NCI-H2196 treated with DMSO at 0.1 percent for 48 hours (cell line): ENCODE measurements around the gene LNX1.

ENCODE experiments used
- DNase-seq: peaks from one replicate; lab custom pipeline; 2025; ENCODE audit not compliant: unreplicated experiment; lab: John Stamatoyannopoulos, UW

The LNX1 gene

GRCh38 chr4:53591372-53591892 lies at the start of gene LNX1:
LNX1 (minus strand) TSS chr4:53591486; CDS start chr4:53574002, 17,484 bp downstream.
- DNase-seq = no peak

- no peak for DNase-seq
These were observed 49.5 kb upstream of the LNX1 start for GRCh38 chr4:53640576-53641453.

- no peak for DNase-seq
These were observed 47.6 kb upstream of the LNX1 start for GRCh38 chr4:53638919-53639318.

- DNase-seq = no peak
These were observed 46.1 kb upstream of the LNX1 start for GRCh38 chr4:53637348-53637747.

GRCh38 chr4:53635697-53636483 lies 44.6 kb upstream of the LNX1 start:
- DNase-seq = no peak

GRCh38 chr4:53633608-53634007 lies 42.3 kb upstream of the LNX1 start:
- DNase-seq = no peak

- no peak for DNase-seq
These were observed 38.0 kb upstream of the LNX1 start for GRCh38 chr4:53629296-53629695.

- no peak for DNase-seq
These were observed 35.2 kb upstream of the LNX1 start for GRCh38 chr4:53626491-53626890.

GRCh38 chr4:53625888-53626287 lies 34.6 kb upstream of the LNX1 start:
- no peak for DNase-seq

- no peak for DNase-seq
These were observed 31.5 kb upstream of the LNX1 start for GRCh38 chr4:53622739-53623151.

- no peak for DNase-seq
These were observed 29.7 kb upstream of the LNX1 start for GRCh38 chr4:53620956-53621355.

GRCh38 chr4:53619431-53619830 lies 28.1 kb upstream of the LNX1 start:
- no peak for DNase-seq

GRCh38 chr4:53618321-53618720 lies 27.0 kb upstream of the LNX1 start:
- DNase-seq = no peak

- DNase-seq = no peak
These were observed 25.9 kb upstream of the LNX1 start for GRCh38 chr4:53617101-53617680.

- no peak for DNase-seq
These were observed 24.9 kb upstream of the LNX1 start for GRCh38 chr4:53616219-53616618.

GRCh38 chr4:53614591-53614990 lies 23.3 kb upstream of the LNX1 start:
- no peak for DNase-seq

- no peak for DNase-seq
These were observed 22.1 kb upstream of the LNX1 start for GRCh38 chr4:53613428-53613827.

GRCh38 chr4:53608649-53609048 lies 17.4 kb upstream of the LNX1 start:
- DNase-seq = no peak

- DNase-seq = no peak
These were observed 17.0 kb upstream of the LNX1 start for GRCh38 chr4:53608242-53608641.

GRCh38 chr4:53605783-53606182 lies 14.5 kb upstream of the LNX1 start:
- DNase-seq = no peak

GRCh38 chr4:53602390-53602789 lies 11.1 kb upstream of the LNX1 start:
- DNase-seq = no peak
